Measurements from ENCODE around the gene MSN.
A peak's percentile ranks its signal among the peaks of the same experiment; 100 is the strongest.

The MSN gene

DNA sequence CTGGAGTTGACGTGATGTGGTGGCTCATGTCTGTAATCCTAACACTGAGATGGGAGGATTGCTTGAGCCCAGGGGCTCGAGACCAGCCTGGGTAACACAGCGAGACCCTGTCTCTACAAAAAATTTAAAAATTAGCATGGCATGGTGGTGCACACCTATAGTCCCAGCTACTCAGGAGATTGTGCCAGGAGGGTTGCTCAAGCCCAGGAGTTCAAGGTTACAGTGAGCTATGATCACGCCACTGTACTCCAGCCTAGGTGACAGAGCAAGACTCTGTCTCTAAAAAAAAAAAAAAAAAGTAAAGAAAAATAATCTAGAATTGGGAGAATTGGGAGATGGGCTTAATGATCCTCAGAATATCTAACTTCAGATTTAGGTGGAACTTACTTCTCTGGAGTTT is 51.1 kb downstream of the MSN start:
- Histone ChIP-seq H2AFZ (ENCODE audit: low read length) (no peak overlapping the region), H3K4me1 (ENCODE audit: insufficient read depth, low read length, severe bottlenecking) (peaks cover 6% of the 10 kb centered on the region), H3K9ac (ENCODE audit: low read length) (no peak overlapping the region), H3K4me2 (ENCODE audit: low read length) (no peak overlapping the region), H3K9me2 (ENCODE audit: low read depth, low read length) (no peaks in the 10 kb centered on the region), H3K79me2 (ENCODE audit: insufficient read depth, low read length) (0 out of 2 replicates have a peak, but pooled peaks cover 15% of the 10 kb centered on the region), H3K4me3 (ENCODE audit: low read depth, low read length, poor library complexity, severe bottlenecking) (no peak overlapping the region), H3F3A (ENCODE audit: insufficient read depth, low read length) (no peaks in the 10 kb centered on the region), H3K9me3 (ENCODE audit: low read length) (no peaks in the 10 kb centered on the region), H3K27ac (ENCODE audit: low read depth, low read length, poor library complexity, severe bottlenecking) (no peak overlapping the region), H3K27me3 (ENCODE audit: insufficient read depth, low read length) (no peaks in the 10 kb centered on the region), H4K20me1 (ENCODE audit: insufficient read depth, low read length) (no peaks in the 10 kb centered on the region), H3K36me3 (ENCODE audit: insufficient read depth, low read length) (peaks cover 22% of the 10 kb centered on the region; the same call in 1 of the 2 replicates)
- TF ChIP-seq, protein P1, sequence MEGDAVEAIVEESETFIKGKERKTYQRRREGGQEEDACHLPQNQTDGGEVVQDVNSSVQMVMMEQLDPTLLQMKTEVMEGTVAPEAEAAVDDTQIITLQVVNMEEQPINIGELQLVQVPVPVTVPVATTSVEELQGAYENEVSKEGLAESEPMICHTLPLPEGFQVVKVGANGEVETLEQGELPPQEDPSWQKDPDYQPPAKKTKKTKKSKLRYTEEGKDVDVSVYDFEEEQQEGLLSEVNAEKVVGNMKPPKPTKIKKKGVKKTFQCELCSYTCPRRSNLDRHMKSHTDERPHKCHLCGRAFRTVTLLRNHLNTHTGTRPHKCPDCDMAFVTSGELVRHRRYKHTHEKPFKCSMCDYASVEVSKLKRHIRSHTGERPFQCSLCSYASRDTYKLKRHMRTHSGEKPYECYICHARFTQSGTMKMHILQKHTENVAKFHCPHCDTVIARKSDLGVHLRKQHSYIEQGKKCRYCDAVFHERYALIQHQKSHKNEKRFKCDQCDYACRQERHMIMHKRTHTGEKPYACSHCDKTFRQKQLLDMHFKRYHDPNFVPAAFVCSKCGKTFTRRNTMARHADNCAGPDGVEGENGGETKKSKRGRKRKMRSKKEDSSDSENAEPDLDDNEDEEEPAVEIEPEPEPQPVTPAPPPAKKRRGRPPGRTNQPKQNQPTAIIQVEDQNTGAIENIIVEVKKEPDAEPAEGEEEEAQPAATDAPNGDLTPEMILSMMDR (IDR thresholded peaks at IDR 0.05; ENCODE audit: low read length), result no peak
- no peak for TF ChIP-seq EZH2 (IDR thresholded peaks at IDR 0.05; ENCODE audit: borderline replicate concordance, low read length)

DNA sequence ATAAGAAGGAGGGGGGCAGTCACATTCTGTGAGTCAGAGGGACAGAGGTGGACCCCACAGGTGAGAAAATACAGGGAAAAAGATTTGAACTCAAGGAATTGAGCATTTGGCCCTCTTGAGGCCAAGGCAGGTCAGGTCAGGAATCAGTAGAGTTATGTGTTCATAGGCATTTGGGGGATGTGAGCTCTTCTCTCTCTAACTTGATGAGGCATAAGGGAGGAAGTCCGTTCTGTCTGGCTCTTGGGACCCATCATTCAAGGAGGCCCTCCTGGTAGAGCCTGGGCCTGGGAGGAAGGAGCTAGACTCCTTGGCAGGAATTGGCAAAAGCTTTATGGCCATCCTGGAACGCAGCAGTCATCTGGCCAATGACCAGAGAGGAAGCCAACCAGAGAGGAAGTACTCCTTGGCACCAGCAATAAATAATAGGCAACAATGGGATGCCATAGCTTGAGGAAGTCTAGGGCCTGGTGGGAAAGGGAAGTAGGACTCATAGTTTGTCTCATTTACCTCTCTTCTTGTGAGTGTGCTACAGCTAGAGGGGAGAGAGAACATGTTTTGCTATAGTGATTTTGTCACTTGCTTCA is 53.0 kb downstream of the MSN start:
- H3K27ac ChIP-seq (ENCODE audit: low read depth, low read length, poor library complexity, severe bottlenecking), result no peak overlapping the region
- H3K9me3 ChIP-seq (ENCODE audit: low read length), result no peaks in the 10 kb centered on the region
- H3F3A ChIP-seq (ENCODE audit: insufficient read depth, low read length), result no peaks in the 10 kb centered on the region
- no peaks in the 10 kb centered on the region for H3K4me1 ChIP-seq (ENCODE audit: insufficient read depth, low read length, severe bottlenecking)
- H4K20me1 ChIP-seq (ENCODE audit: insufficient read depth, low read length), result no peaks in the 10 kb centered on the region
- H3K79me2 ChIP-seq (ENCODE audit: insufficient read depth, low read length), result 0 out of 2 replicates have a peak, but pooled peaks cover 6% of the 10 kb centered on the region
- H3K27me3 ChIP-seq (ENCODE audit: insufficient read depth, low read length), result no peaks in the 10 kb centered on the region
- H3K9me2 ChIP-seq (ENCODE audit: low read depth, low read length), result no peaks in the 10 kb centered on the region
- H3K9ac ChIP-seq (ENCODE audit: low read length), result no peak overlapping the region
- no peak overlapping the region for H3K4me3 ChIP-seq (ENCODE audit: low read depth, low read length, poor library complexity, severe bottlenecking)
- H3K4me2 ChIP-seq (ENCODE audit: low read length), result no peak overlapping the region
- TF ChIP-seq EZH2 (IDR thresholded peaks at IDR 0.05; ENCODE audit: borderline replicate concordance, low read length), result no peak
- TF ChIP-seq, protein P1 (IDR thresholded peaks at IDR 0.05; ENCODE audit: low read length), result 0 out of 2 replicates have a peak, but pooled peaks have one; percentile 7
- H3K36me3 ChIP-seq (ENCODE audit: insufficient read depth, low read length), result peaks cover 33% of the 10 kb centered on the region
- H2AFZ ChIP-seq (ENCODE audit: low read length), result no peak overlapping the region

DNA sequence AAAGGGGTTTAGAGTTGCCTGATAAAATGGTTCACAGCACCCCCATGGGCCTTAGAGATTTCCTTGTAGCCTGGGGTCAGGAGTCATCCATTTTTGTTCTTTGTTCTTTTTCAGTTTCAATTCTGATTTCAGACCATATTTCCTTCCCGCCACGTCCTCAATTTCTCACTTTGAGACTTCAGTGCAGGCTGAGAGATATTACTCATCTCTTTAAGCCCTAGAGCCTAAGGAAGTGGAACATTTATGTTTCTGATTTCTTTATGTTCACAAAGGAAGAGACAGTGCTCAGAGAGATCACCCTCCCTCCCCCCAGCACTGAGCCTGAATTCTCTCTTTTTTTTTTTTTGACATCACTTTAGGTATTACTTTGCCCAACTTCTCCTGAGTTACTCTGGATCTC is 56.3 kb downstream of the MSN start:
- no peaks in the 10 kb centered on the region for H3K9me2 ChIP-seq (ENCODE audit: low read depth, low read length)
- no peaks in the 10 kb centered on the region for H4K20me1 ChIP-seq (ENCODE audit: insufficient read depth, low read length)
- no peaks in the 10 kb centered on the region for H3F3A ChIP-seq (ENCODE audit: insufficient read depth, low read length)
- peaks cover 29% of the 10 kb centered on the region for H3K36me3 ChIP-seq (ENCODE audit: insufficient read depth, low read length)
- H3K9me3 ChIP-seq (ENCODE audit: low read length), result no peaks in the 10 kb centered on the region
- no peaks in the 10 kb centered on the region for H3K27me3 ChIP-seq (ENCODE audit: insufficient read depth, low read length)
- H3K4me2 ChIP-seq (ENCODE audit: low read length), result no peak overlapping the region
- no peak overlapping the region for H2AFZ ChIP-seq (ENCODE audit: low read length)
- TF ChIP-seq, protein P1 (IDR thresholded peaks at IDR 0.05; ENCODE audit: low read length), result no peak
- no peak for TF ChIP-seq EZH2 (IDR thresholded peaks at IDR 0.05; ENCODE audit: borderline replicate concordance, low read length)
- no peaks in the 10 kb centered on the region for H3K79me2 ChIP-seq (ENCODE audit: insufficient read depth, low read length)
- H3K4me3 ChIP-seq (ENCODE audit: low read depth, low read length, poor library complexity, severe bottlenecking), result no peak overlapping the region
- H3K27ac ChIP-seq (ENCODE audit: low read depth, low read length, poor library complexity, severe bottlenecking), result no peak overlapping the region
- H3K4me1 ChIP-seq (ENCODE audit: insufficient read depth, low read length, severe bottlenecking), result no peaks in the 10 kb centered on the region
- no peak overlapping the region for H3K9ac ChIP-seq (ENCODE audit: low read length)

Data from OCI-LY1 (cell line).